HepG2 (cell line): ENCODE results near the gene KLHL3. TPM values are rescaled to one million over a fixed set of nuclear protein-coding genes. Genes with fewer than 3 reads are reported as not detected.

ENCODE experiments used
- ATAC-seq: fragments of 200-7000 bp; cut with Tn5 transposase; 3 replicates; pipeline ENCODE4 v1.9.1; 2020; ENCODE audit warnings: mild to moderate bottlenecking, moderate library complexity
- BruUV-seq: library from RNA; stranded (reverse); fragments of 400-500 nt; replicated peaks from 2 replicates; lab custom pipeline; 2021; lab: Mats Ljungman, UMichigan
- CTCF ChIA-PET: fragments of 300-600 bp; formaldehyde crosslinking; extraction: SDS; loops from one replicate; lab custom pipeline; 2021; ENCODE audit warnings: low total read pairs, inconsistent platforms, low intra/inter-chr PET ratio; lab: Yijun Ruan, JAX
- POLR2A ChIA-PET: fragments of 350-600 bp; sonication (Branson Sonifier 250); formaldehyde crosslinking; loops from one replicate; lab custom pipeline; 2020; ENCODE audit warnings: antibody characterized with exemption, inconsistent platforms; lab: Yijun Ruan, JAX
- DNase-seq: peaks from one replicate; pipeline ENCODE4 v3.0.0-alpha.2; 2015; ENCODE audit warnings: low spot score
- FAIRE-seq: peaks from 3 replicates; lab custom pipeline; 2011; peaks lifted over from hg19 to GRCh38; lab: Jason Lieb, UNC
- H2AFZ ChIP-seq: one replicate; pipeline ENCODE4 v1.6.1; 2011; ENCODE audit warnings: low read length, inconsistent platforms
- H3K27ac ChIP-seq: fragments of 300-600 bp; 3 replicates; pipeline ENCODE4 v1.8.0; 2011; ENCODE audit warnings: mixed run types, mild to moderate bottlenecking, mixed read lengths, low read length, inconsistent platforms; ENCODE audit not compliant: insufficient read depth; ENCODE audit errors: extremely low read length
- H3K27me3 ChIP-seq, 2 experiments: fragments of 200-600 bp in 1 of 2; 2 replicates in 1 of 2; 3 replicates in 1 of 2; pipeline versions ENCODE4 v1.6.0 to v1.8.0; 2011; ENCODE audit warnings: low read length in 2 of 2, mild to moderate bottlenecking in 2 of 2, moderate library complexity in 2 of 2, inconsistent platforms in 1 of 2; ENCODE audit not compliant: insufficient read depth in 2 of 2, control insufficient read depth in 1 of 2
- H3K36me3 ChIP-seq, 2 experiments: fragments of 200-600 bp in 1 of 2; replicated peaks in 1 of 2; 2 replicates in 1 of 2; 3 replicates in 1 of 2; pipeline versions ENCODE4 v1.5.1 to v1.8.0; 2011; ENCODE audit warnings: low read length in 2 of 2, inconsistent platforms in 1 of 2; ENCODE audit not compliant: insufficient read depth in 2 of 2, control insufficient read depth in 1 of 2
- H3K4me1 ChIP-seq: 2 replicates; pipeline ENCODE4 v1.5.1; 2012; ENCODE audit warnings: low read length, inconsistent platforms; ENCODE audit not compliant: insufficient read depth
- H3K4me2 ChIP-seq: 2 replicates; pipeline ENCODE4 v1.6.0; 2011; ENCODE audit warnings: low read depth, low read length, inconsistent platforms
- H3K4me3 ChIP-seq, 3 experiments: fragments of 200-600 bp in 1 of 3; sonication (generic), shearing (Covaris generic) in 1 of 3; replicated peaks in 1 of 3; 2 replicates each; pipeline ENCODE4 v1.5.1; 2011 to 2016; ENCODE audit warnings: low read length in 3 of 3, inconsistent platforms in 2 of 3, low read depth in 2 of 3, mild to moderate bottlenecking in 2 of 3, control low read depth in 1 of 3, mixed read lengths in 1 of 3; ENCODE audit not compliant: insufficient read depth in 1 of 3
- H3K79me2 ChIP-seq: one replicate; pipeline ENCODE4 v1.6.1; 2011; ENCODE audit warnings: low read length, inconsistent platforms; ENCODE audit not compliant: insufficient read depth
- H3K9ac ChIP-seq: 2 replicates; pipeline ENCODE4 v1.6.0; 2011; ENCODE audit warnings: mild to moderate bottlenecking, low read depth, low read length, inconsistent platforms; ENCODE audit not compliant: insufficient read depth
- H3K9me3 ChIP-seq: 2 replicates; pipeline ENCODE4 v1.5.1; 2012; ENCODE audit warnings: mild to moderate bottlenecking, low read length
- H4K20me1 ChIP-seq: 2 replicates; pipeline ENCODE4 v1.6.0; 2011; ENCODE audit warnings: inconsistent platforms, mild to moderate bottlenecking, low read length, moderate library complexity; ENCODE audit not compliant: insufficient read depth
- GATAD1 ChIP-seq: IDR thresholded peaks from 2 replicates; pipeline ENCODE4 v1.6.1; 2016; ENCODE audit warnings: missing genetic modification reagents, missing compliant biosample characterization
- GATAD2A ChIP-seq: IDR thresholded peaks from 2 replicates; pipeline ENCODE4 v1.6.1; 2016
- HES4 ChIP-seq: sonication (generic); formaldehyde crosslinking; IDR thresholded peaks from 2 replicates; pipeline ENCODE4 v1.9.0; 2021; ENCODE audit warnings: mild to moderate bottlenecking, missing genetic modification reagents, borderline replicate concordance
- LCORL ChIP-seq, 2 experiments: fragments of 450-650 bp in 1 of 2; sonication (generic) in 1 of 2; formaldehyde crosslinking in 1 of 2; IDR thresholded peaks; 2 replicates each; pipeline versions ENCODE4 v1.5.0 to v1.6.1; 2017 to 2020; ENCODE audit warnings: antibody characterized with exemption in 1 of 2, missing genetic modification reagents in 1 of 2
- NCOA1 ChIP-seq: sonication (generic); formaldehyde crosslinking; IDR thresholded peaks from 2 replicates; pipeline ENCODE4 v1.9.0; 2021; ENCODE audit warnings: missing genetic modification reagents
- SRF ChIP-seq: IDR thresholded peaks from 2 replicates; pipeline ENCODE4 v1.6.1; 2011; ENCODE audit warnings: mild to moderate bottlenecking, low read depth, low read length, moderate library complexity
- WGBS: methylation state at CpG from one replicate; pipeline ENCODE4 v1.1.6; 2017; ENCODE audit warnings: low lambda C conversion rate; 5-methylcytosine and 5-hydroxymethylcytosine counted together
- in situ Hi-C: cut with HindIII; loops from 2 replicates; pipeline ENCODE4 v1.10.0; 2017; ENCODE audit warnings: low pct_unique_long_range_greater_than_20kb; ENCODE audit not compliant: extremely low pct_ligation_motif_present
- intact Hi-C: fragments of 100-400 bp; cut with micrococcal nuclease; formaldehyde crosslinking; loops from one replicate; pipeline ENCODE4 v1.10.0; 2022; ENCODE audit not compliant: unreplicated experiment
- polyA plus RNA-seq, 8 experiments: library from polyadenylated mRNA; depleted of rRNA in 3 of 8; stranded (reverse) in 7 of 8; unstranded in 1 of 8; fragments of >200 nt; fragmentation: Illumina TruSeq in 4 of 8; extraction: Trizol in 4 of 8; gene quantifications; 2 replicates each; pipeline versions ENCODE4 v1.2.1 to v1.2.3, GENCODE V29; 2011 to 2016; ENCODE audit warnings: low read depth in 4 of 8, missing spikeins in 1 of 8, mixed read lengths in 1 of 8; ENCODE audit not compliant: insufficient read depth in 1 of 8
- total RNA-seq, 5 experiments: library from RNA; depleted of rRNA; stranded (reverse); fragments of >200 nt; fragmentation: Illumina TruSeq; extraction: Trizol; gene quantifications; 2 replicates each; pipeline ENCODE4 v1.2.3, GENCODE V29; 2016; ENCODE audit warnings: low read depth in 1 of 5
- TF ChIP-seq, protein P1 (sequence below): sonication (generic); formaldehyde crosslinking; IDR thresholded peaks from 2 replicates; pipeline ENCODE4 v1.8.1; 2022; ENCODE audit warnings: mild to moderate bottlenecking, missing genetic modification reagents
- TF ChIP-seq, protein P2 (sequence below): sonication (generic); formaldehyde crosslinking; IDR thresholded peaks from 2 replicates; pipeline ENCODE4 v1.4.0; 2020; ENCODE audit warnings: missing genetic modification reagents

The KLHL3 gene
- total and polyA plus RNA-seq, 2 of the 13 experiments (the other 11 are each of a cell fraction or from before 2014, with no cell fraction given): 0.02 to 0.08 TPM

DNA sequence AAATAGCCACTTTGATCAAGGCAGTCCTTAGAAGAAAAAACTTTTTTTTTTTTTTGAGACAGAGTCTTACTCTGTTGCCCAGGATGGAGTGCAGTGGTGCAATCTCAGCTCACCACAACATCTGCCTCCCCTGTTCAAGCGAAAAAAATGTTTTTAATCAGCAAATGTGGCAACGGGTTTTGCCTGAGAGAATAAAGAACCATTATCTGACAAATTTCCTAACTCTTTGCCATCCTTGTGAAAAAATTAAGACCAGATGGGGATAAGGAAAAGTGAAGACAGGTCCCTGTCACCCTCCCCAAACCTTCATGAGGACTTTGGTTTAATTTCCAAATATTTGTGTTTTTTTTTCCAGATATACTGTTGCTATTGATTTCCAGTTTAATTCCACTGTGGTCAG lies 129.5 kb downstream of the KLHL3 start:
- no peaks in the 10 kb centered on the region for H3K79me2 ChIP-seq
- H3K36me3 ChIP-seq: no peaks in the 10 kb centered on the region
- H2AFZ ChIP-seq: no peak overlapping the region
- H4K20me1 ChIP-seq: 0 out of 2 replicates have a peak, but pooled peaks cover 1% of the 10 kb centered on the region
- BruUV-seq: no TSS peak
- in situ Hi-C loops (no loop called here), intact Hi-C loops (no loop called here)
- TF ChIP-seq LCORL (IDR thresholded peaks at IDR 0.05) (no peak), LCORL (CRISPR knock-in tag; IDR thresholded peaks at IDR 0.05) (no peak), HES4 (CRISPR knock-in tag) (no peak), SRF (no peak), NCOA1 (CRISPR knock-in tag) (no peak), GATAD1 (CRISPR knock-in tag) (no peak), GATAD2A (CRISPR knock-in tag) (no peak)
- TF ChIP-seq, protein P1, sequence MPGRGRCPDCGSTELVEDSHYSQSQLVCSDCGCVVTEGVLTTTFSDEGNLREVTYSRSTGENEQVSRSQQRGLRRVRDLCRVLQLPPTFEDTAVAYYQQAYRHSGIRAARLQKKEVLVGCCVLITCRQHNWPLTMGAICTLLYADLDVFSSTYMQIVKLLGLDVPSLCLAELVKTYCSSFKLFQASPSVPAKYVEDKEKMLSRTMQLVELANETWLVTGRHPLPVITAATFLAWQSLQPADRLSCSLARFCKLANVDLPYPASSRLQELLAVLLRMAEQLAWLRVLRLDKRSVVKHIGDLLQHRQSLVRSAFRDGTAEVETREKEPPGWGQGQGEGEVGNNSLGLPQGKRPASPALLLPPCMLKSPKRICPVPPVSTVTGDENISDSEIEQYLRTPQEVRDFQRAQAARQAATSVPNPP (CRISPR knock-in tag): no peak
- TF ChIP-seq, protein P2, sequence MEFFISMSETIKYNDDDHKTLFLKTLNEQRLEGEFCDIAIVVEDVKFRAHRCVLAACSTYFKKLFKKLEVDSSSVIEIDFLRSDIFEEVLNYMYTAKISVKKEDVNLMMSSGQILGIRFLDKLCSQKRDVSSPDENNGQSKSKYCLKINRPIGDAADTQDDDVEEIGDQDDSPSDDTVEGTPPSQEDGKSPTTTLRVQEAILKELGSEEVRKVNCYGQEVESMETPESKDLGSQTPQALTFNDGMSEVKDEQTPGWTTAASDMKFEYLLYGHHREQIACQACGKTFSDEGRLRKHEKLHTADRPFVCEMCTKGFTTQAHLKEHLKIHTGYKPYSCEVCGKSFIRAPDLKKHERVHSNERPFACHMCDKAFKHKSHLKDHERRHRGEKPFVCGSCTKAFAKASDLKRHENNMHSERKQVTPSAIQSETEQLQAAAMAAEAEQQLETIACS (CRISPR knock-in tag): no peak
- no peak overlapping the region for H3K4me2 ChIP-seq
- 0% methylated on average over 2 of the region's 2 CpGs for WGBS
- no peaks in the 10 kb centered on the region for H3K9me3 ChIP-seq
- H3K4me3 ChIP-seq: no peak overlapping the region
- DNase-seq (no peak), FAIRE-seq (no peak), ATAC-seq (no peak)
- ChIA-PET CTCF (no interaction called here), POLR2A (no interaction called here)
- no peak overlapping the region for H3K27ac ChIP-seq
- peaks cover 0 to 17% of the 10 kb centered on the region in 2 experiments; a peak in 3 of 5 replicates for H3K27me3 ChIP-seq
- no peaks in the 10 kb centered on the region for H3K4me1 ChIP-seq
- H3K9ac ChIP-seq: no peak overlapping the region
